ENCODE data around the gene FGF1. TPM values are rescaled to one million over a fixed set of nuclear protein-coding genes. Genes with fewer than 3 reads are reported as not detected.

Gene FGF1
- total and polyA plus RNA-seq, 2 donors (not counting 3 experiments of a cell fraction or from before 2014, with no cell fraction given) = not detected

GRCh38 chr5:142696379-142696778 is 10.5 kb upstream of the FGF1 start:
- Histone ChIP-seq H3K4me3 (replicated peaks in 1 of 3; ENCODE audit: insufficient read depth in 1 of 3, low read depth in 1 of 3, low read length in 3 of 3) (no peak overlapping the region), H4K20me1 (replicated peaks; ENCODE audit: control insufficient read depth, extremely low read depth, insufficient read depth, low read length) (no peaks in the 10 kb centered on the region), H3K36me3 (ENCODE audit: control insufficient read depth in 2 of 2, extremely low read depth in 1 of 2, insufficient read depth in 2 of 2, low read length in 2 of 2) (no peaks in the 10 kb centered on the region), H3K4me2 (ENCODE audit: insufficient read depth, low read length) (no peak overlapping the region), H3K9me1 (replicated peaks; ENCODE audit: control insufficient read depth, extremely low read depth, insufficient read depth, low read length) (no peaks in the 10 kb centered on the region), H3K4me1 (ENCODE audit: control insufficient read depth, extremely low read depth, insufficient read depth, low read length) (no peaks in the 10 kb centered on the region), H3K9me3 (replicated peaks; ENCODE audit: control insufficient read depth, insufficient read depth, low read length) (no peaks in the 10 kb centered on the region), H3K27me3 (ENCODE audit: control insufficient read depth in 2 of 2, insufficient read depth in 2 of 2, low read length in 2 of 2) (peaks cover 0 to 6% of the 10 kb centered on the region in 2 experiments), H3K9ac (replicated peaks; ENCODE audit: extremely low read depth, insufficient read depth, low read length) (no peak overlapping the region), H3K79me2 (ENCODE audit: control insufficient read depth, insufficient read depth, low read length) (no peaks in the 10 kb centered on the region), H3K27ac (ENCODE audit: insufficient read depth, low read depth, low read length) (no peak overlapping the region), H2AFZ (ENCODE audit: low read depth, low read length) (no peak overlapping the region)
- DNase-seq (ENCODE audit: low read depth, low spot score) (no peak), FAIRE-seq (no peak)
- ChIA-PET CTCF (interaction anchor here (0.9 to 9.3 kb wide), 7 partner anchors 10 to 544 kb away, joined by 3 to 355 read pairs (median 5); partner anchors contain the start of gene FGF1), POLR2A (no interaction called here)
- intact Hi-C loops (cut with micrococcal nuclease) (loop anchor here (5.0 to 10.0 kb wide), 2 partner anchors 382 to 704 kb away; no protein-coding TSS in a partner anchor), dilution Hi-C loops (cut with MboI; ENCODE audit: extremely low pct_ligation_motif_present, low sequenced_read_pairs) (no loop called here)
- BruUV-seq (replicated peaks) = no TSS peak
- TF ChIP-seq GATA2 (IDR thresholded peaks at IDR 0.05; ENCODE audit: insufficient read depth, insufficient read length, low read depth, low read length) = no peak
- TF ChIP-seq POLR2A (IDR thresholded peaks at IDR 0.05; ENCODE audit: low read depth, low read length) = no peak
- no peak for TF ChIP-seq CTCF (IDR thresholded peaks at IDR 0.05; ENCODE audit: extremely low read depth in 1 of 2, insufficient read depth in 1 of 2, low read depth in 1 of 2, low read length in 2 of 2)

- peaks cover 0 to 10% of the 10 kb centered on the region in 2 experiments for H3K27me3 ChIP-seq (ENCODE audit: control insufficient read depth in 2 of 2, insufficient read depth in 2 of 2, low read length in 2 of 2)
These were observed 8.4 kb upstream of the FGF1 start for GRCh38 chr5:142694092-142694856.

More at GRCh38 chr5:142694092-142694856, 8.4 kb upstream of the FGF1 start:
- dilution Hi-C loops (cut with MboI; ENCODE audit: extremely low pct_ligation_motif_present, low sequenced_read_pairs) (no loop called here), intact Hi-C loops (cut with micrococcal nuclease) (loop anchor here (10.0 kb wide), 1 partner anchor 379 kb away; no protein-coding TSS in a partner anchor)
- H3K4me1 ChIP-seq (ENCODE audit: control insufficient read depth, extremely low read depth, insufficient read depth, low read length) = no peaks in the 10 kb centered on the region
- CTCF ChIA-PET = interaction anchor here (0.6 to 4.4 kb wide), 5 partner anchors 9 to 1019 kb away, joined by 3 to 25 read pairs (median 4); no protein-coding TSS in a partner anchor
- no peak for DNase-seq (ENCODE audit: low read depth, low spot score)
- BruUV-seq (replicated peaks) = no TSS peak
- no peaks in the 10 kb centered on the region for H3K79me2 ChIP-seq (ENCODE audit: control insufficient read depth, insufficient read depth, low read length)
- no peak for TF ChIP-seq FOS (IDR thresholded peaks at IDR 0.05; ENCODE audit: borderline replicate concordance, insufficient read depth, low read length)
- H3K27ac ChIP-seq (ENCODE audit: insufficient read depth, low read depth, low read length) = no peak overlapping the region
- no peak overlapping the region for H2AFZ ChIP-seq (ENCODE audit: low read depth, low read length)
- no peak overlapping the region for H3K4me3 ChIP-seq (replicated peaks in 1 of 3; ENCODE audit: insufficient read depth in 1 of 3, low read depth in 1 of 3, low read length in 3 of 3)
- H3K4me2 ChIP-seq (ENCODE audit: insufficient read depth, low read length) = no peak overlapping the region
- H3K9me1 ChIP-seq (replicated peaks; ENCODE audit: control insufficient read depth, extremely low read depth, insufficient read depth, low read length) = no peaks in the 10 kb centered on the region
- no peaks in the 10 kb centered on the region for H3K9me3 ChIP-seq (replicated peaks; ENCODE audit: control insufficient read depth, insufficient read depth, low read length)
- FAIRE-seq = no peak
- H3K36me3 ChIP-seq (ENCODE audit: control insufficient read depth in 2 of 2, extremely low read depth in 1 of 2, insufficient read depth in 2 of 2, low read length in 2 of 2) = no peaks in the 10 kb centered on the region
- no peaks in the 10 kb centered on the region for H4K20me1 ChIP-seq (replicated peaks; ENCODE audit: control insufficient read depth, extremely low read depth, insufficient read depth, low read length)
- H3K9ac ChIP-seq (replicated peaks; ENCODE audit: extremely low read depth, insufficient read depth, low read length) = no peak overlapping the region
- POLR2A ChIA-PET = no interaction called here

Measured in endothelial cell of umbilical vein (primary cell).